ENCODE data around the gene C10orf62. TPM values are rescaled to one million over a fixed set of nuclear protein-coding genes. Genes with fewer than 3 reads are reported as not detected.
"Not testable (repeated sequence)": the region's sequence is repeated elsewhere in the genome, so short reads cannot be mapped to it uniquely, and the experiment has no call there.

Gene C10orf62
- polyA plus RNA-seq, 4 donors, result 0.27 to 0.90 (median 0.46) TPM

DNA sequence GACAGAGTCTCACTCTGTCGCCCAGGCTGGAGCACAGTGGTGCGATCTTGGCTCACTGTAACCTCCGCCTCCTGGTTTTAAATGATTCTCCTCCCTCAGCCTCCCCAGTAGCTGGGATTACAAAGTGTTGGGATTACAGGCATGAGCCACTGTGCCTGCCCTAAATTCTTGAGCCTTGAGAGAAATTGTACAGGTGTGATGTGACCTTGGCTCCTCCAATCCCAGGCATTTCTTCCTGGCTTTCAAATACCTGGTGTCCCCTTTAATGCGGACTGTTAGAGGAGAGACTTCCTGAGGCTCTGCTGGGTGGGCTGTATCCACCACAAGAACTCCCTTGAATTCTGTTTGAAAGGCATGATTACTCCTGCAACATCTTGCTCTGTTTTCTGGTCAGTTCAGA, 28.8 kb downstream of the C10orf62 start:
- DNase-seq (ENCODE audit: low read depth in 4 of 4, low spot score in 3 of 4), result no peak

GRCh38 chr10:97618733-97619132, 29.2 kb downstream of the C10orf62 start:
- DNase-seq (ENCODE audit: low read depth in 4 of 4, low spot score in 3 of 4), result no peak

DNA sequence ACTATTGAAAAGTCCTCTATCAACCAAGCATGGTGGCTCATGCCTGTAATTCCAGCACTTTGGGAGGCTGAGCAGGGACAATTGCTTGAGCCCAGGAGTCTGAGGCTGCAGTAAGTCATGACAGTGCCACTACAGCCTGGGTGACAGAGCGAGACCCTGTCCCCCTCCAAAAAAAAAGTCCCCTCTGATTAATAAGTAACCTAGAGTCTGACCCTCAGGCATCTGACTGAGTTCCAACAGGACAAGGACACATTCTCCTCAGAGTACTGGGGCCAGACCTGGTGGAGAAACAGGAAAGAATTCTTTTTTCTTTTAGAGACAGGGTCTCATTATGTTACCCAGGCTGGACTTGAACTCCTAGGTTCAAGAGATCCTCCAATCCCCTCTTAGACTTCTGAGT, 33.8 kb downstream of the C10orf62 start:
- DNase-seq (ENCODE audit: low read depth in 4 of 4, low spot score in 3 of 4), result no peak

GRCh38 chr10:97627731-97628130, 38.2 kb downstream of the C10orf62 start:
- no peak for DNase-seq (ENCODE audit: low read depth in 4 of 4, low spot score in 3 of 4)

- no peak for DNase-seq (ENCODE audit: low read depth in 4 of 4, low spot score in 3 of 4)
These were observed 38.7 kb downstream of the C10orf62 start for GRCh38 chr10:97628228-97628627.

GRCh38 chr10:97629289-97629688, 39.8 kb downstream of the C10orf62 start:
- DNase-seq (ENCODE audit: low read depth in 4 of 4, low spot score in 3 of 4), result no peak

- DNase-seq (ENCODE audit: low read depth in 4 of 4, low spot score in 3 of 4), result no peak
These were observed 41.6 kb downstream of the C10orf62 start for GRCh38 chr10:97631098-97631497.

GRCh38 chr10:97632949-97633884, 43.7 kb downstream of the C10orf62 start, which contains the start of gene MORN4:
Gene MORN4, minus strand, starts transcription at chr10:97633500. Its CDS starts 13,847 bp downstream, at chr10:97619653.
- peak; percentile 86 to 93 (median 88) for DNase-seq (ENCODE audit: low read depth in 4 of 4, low spot score in 3 of 4)

GRCh38 chr10:97633921-97634320, 44.4 kb downstream of the C10orf62 start:
- no peak for DNase-seq (ENCODE audit: low read depth in 4 of 4, low spot score in 3 of 4)

GRCh38 chr10:97635577-97635976, 46.1 kb downstream of the C10orf62 start:
- DNase-seq (ENCODE audit: low read depth in 4 of 4, low spot score in 3 of 4), result no peak

DNA sequence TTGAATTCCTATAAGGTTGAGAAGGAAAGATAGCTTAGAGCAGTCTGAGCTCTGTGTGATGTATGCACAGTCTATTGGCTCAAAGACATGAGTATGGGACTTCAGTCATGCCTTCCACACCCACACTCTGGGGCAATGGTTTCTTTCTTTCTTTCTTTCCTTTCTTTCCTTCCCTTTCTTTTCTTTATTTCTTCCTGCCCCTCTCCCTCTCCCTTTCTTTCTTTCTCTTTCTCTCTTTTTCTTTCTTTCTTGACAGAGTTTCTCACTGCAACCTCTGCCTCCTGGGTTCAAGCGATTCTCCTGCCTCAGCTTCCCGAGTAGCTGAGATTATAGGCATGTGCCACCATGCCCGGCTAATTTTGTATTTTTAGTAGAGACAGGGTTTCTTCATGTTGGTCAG, 49.6 kb downstream of the C10orf62 start:
- DNase-seq (ENCODE audit: low read depth in 4 of 4, low spot score in 3 of 4), result not testable (repeated sequence)

GRCh38 chr10:97640174-97640867, 50.8 kb downstream of the C10orf62 start, which contains the start of gene PI4K2A:
Gene PI4K2A, plus strand, starts transcription at chr10:97640671. Its CDS starts 72 bp downstream, at chr10:97640743.
- peak; percentile 95 to 99 (median 98) for DNase-seq (ENCODE audit: low read depth in 4 of 4, low spot score in 3 of 4)

Other genes with a start within 250 kb of the C10orf62 start
- gene RRP12, start 188.4 kb upstream of the C10orf62 start, polyA plus RNA-seq (ENCODE audit: insufficient read length in 4 of 4), result 10 to 100 TPM; 20.0 to 24.5 (median 21.4) TPM
- gene PGAM1, start 163.5 kb upstream of the C10orf62 start, polyA plus RNA-seq (ENCODE audit: insufficient read length in 4 of 4), result 100 to 1,000 TPM; 176 to 209 (median 186) TPM
- 10 to 100 TPM; 31.4 to 38.7 (median 35.9) TPM for gene EXOSC1, start 143.7 kb upstream of the C10orf62 start, polyA plus RNA-seq (ENCODE audit: insufficient read length in 4 of 4)
- gene ZDHHC16, start 143.5 kb upstream of the C10orf62 start, polyA plus RNA-seq (ENCODE audit: insufficient read length in 4 of 4), result 10 to 100 TPM; 35.9 to 40.2 (median 37.7) TPM
- gene MMS19, start 91.3 kb upstream of the C10orf62 start, polyA plus RNA-seq (ENCODE audit: insufficient read length in 4 of 4), result 10 to 100 TPM; 80.3 to 88.4 (median 82.9) TPM
- 10 to 100 TPM in 1 of 4 donors, 1 to 10 TPM in 3; 9.2 to 12.6 (median 9.3) TPM for gene UBTD1, start 90.8 kb upstream of the C10orf62 start, polyA plus RNA-seq (ENCODE audit: insufficient read length in 4 of 4)
- under 1 TPM; 0.37 to 0.93 (median 0.38) TPM for gene ANKRD2, start 16.9 kb upstream of the C10orf62 start, polyA plus RNA-seq (ENCODE audit: insufficient read length in 4 of 4)
- gene HOGA1, start 5.3 kb upstream of the C10orf62 start, polyA plus RNA-seq (ENCODE audit: insufficient read length in 4 of 4), result 10 to 100 TPM; 37.5 to 55.6 (median 47.2) TPM
- 10 to 100 TPM; 18.7 to 25.0 (median 23.1) TPM for gene MORN4, start 43.8 kb downstream of the C10orf62 start, polyA plus RNA-seq (ENCODE audit: insufficient read length in 4 of 4)
- gene PI4K2A, start 51.0 kb downstream of the C10orf62 start, polyA plus RNA-seq (ENCODE audit: insufficient read length in 4 of 4), result 10 to 100 TPM; 19.8 to 22.1 (median 21.2) TPM
- 1 to 10 TPM; 4.5 to 6.6 (median 4.6) TPM for gene AVPI1, start 97.5 kb downstream of the C10orf62 start, polyA plus RNA-seq (ENCODE audit: insufficient read length in 4 of 4)
- 10 to 100 TPM; 48.2 to 55.3 (median 51.1) TPM for gene MARVELD1, start 124.0 kb downstream of the C10orf62 start, polyA plus RNA-seq (ENCODE audit: insufficient read length in 4 of 4)
- gene ZFYVE27, start 147.4 kb downstream of the C10orf62 start, polyA plus RNA-seq (ENCODE audit: insufficient read length in 4 of 4), result 10 to 100 TPM; 24.0 to 25.8 (median 24.9) TPM
- under 1 TPM in 3 of 4 donors, not detected in 1; 0.11 to 0.45 (median 0.14) TPM for gene SFRP5, start 182.3 kb downstream of the C10orf62 start, polyA plus RNA-seq (ENCODE audit: insufficient read length in 4 of 4)